Superior temporal gyrus (tissue), 1 donor: ENCODE results near the gene MYADML2.
"Not testable (repeated sequence)": the region's sequence is repeated elsewhere in the genome, so short reads cannot be mapped to it uniquely, and the experiment has no call there.

ENCODE experiments used
- DNase-seq: peaks from one replicate; pipeline ENCODE4 v3.0.0-alpha.2; 2016; ENCODE audit errors: extremely low spot score

Gene MYADML2

GRCh38 chr17:81924557-81925532 is 22.2 kb downstream of the MYADML2 start:
- no peak for DNase-seq

- DNase-seq: peak; percentile 30
These were observed 23.5 kb downstream of the MYADML2 start for GRCh38 chr17:81923302-81924260.

- no peak for DNase-seq
These were observed 24.3 kb downstream of the MYADML2 start for GRCh38 chr17:81922566-81923301.

GRCh38 chr17:81921996-81922565 is 25.0 kb downstream of the MYADML2 start:
- DNase-seq: no peak

- no peak for DNase-seq
These were observed 25.5 kb downstream of the MYADML2 start for GRCh38 chr17:81921537-81921862.

GRCh38 chr17:81920612-81921536 is 26.2 kb downstream of the MYADML2 start:
- no peak for DNase-seq

- DNase-seq: no peak
These were observed 28.0 kb downstream of the MYADML2 start for GRCh38 chr17:81918832-81919545.

GRCh38 chr17:81918333-81918669 is 28.7 kb downstream of the MYADML2 start:
- DNase-seq: not testable (repeated sequence)

GRCh38 chr17:81917565-81918332 is 29.3 kb downstream of the MYADML2 start, which contains the start of gene SIRT7:
SIRT7 (minus strand) TSS chr17:81918176; CDS start chr17:81918131, 45 bp downstream.
- DNase-seq: peak; percentile 89

- no peak for DNase-seq
These were observed 30.6 kb downstream of the MYADML2 start for GRCh38 chr17:81916234-81917001.

GRCh38 chr17:81915331-81915730 is 31.7 kb downstream of the MYADML2 start:
- DNase-seq: no peak

GRCh38 chr17:81914103-81914850 is 32.8 kb downstream of the MYADML2 start:
- DNase-seq: no peak

GRCh38 chr17:81913394-81914102 is 33.5 kb downstream of the MYADML2 start:
- no peak for DNase-seq

- DNase-seq: no peak
These were observed 34.4 kb downstream of the MYADML2 start for GRCh38 chr17:81912441-81913309.

GRCh38 chr17:81911969-81912368 is 35.1 kb downstream of the MYADML2 start:
- DNase-seq: no peak
